Measurements from ENCODE around the gene RAB26.

DNA sequence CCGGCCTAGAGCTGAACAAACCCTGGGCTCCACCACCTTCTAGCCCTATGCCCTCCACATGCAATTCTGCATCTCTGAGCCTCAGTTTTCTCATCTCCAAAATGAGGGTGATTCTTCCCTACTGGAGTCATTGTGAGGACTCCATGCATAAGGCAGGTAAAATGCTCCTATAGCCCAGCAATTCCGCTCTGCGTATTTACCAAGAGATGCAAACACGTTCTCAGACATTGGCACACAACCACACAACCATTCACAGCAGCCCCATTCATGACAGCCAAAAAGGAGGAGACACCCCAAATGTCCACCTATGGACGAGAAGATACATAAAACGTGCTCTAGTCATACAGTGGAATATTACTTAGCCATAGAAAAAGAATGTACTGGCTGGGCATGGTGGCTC lies 51.9 kb downstream of the RAB26 start:
- TF ChIP-seq, protein P1, sequence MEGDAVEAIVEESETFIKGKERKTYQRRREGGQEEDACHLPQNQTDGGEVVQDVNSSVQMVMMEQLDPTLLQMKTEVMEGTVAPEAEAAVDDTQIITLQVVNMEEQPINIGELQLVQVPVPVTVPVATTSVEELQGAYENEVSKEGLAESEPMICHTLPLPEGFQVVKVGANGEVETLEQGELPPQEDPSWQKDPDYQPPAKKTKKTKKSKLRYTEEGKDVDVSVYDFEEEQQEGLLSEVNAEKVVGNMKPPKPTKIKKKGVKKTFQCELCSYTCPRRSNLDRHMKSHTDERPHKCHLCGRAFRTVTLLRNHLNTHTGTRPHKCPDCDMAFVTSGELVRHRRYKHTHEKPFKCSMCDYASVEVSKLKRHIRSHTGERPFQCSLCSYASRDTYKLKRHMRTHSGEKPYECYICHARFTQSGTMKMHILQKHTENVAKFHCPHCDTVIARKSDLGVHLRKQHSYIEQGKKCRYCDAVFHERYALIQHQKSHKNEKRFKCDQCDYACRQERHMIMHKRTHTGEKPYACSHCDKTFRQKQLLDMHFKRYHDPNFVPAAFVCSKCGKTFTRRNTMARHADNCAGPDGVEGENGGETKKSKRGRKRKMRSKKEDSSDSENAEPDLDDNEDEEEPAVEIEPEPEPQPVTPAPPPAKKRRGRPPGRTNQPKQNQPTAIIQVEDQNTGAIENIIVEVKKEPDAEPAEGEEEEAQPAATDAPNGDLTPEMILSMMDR (IDR thresholded peaks at IDR 0.05), result no peak
- TF ChIP-seq POLR2AphosphoS5 (IDR thresholded peaks at IDR 0.05), result no peak

Data from breast epithelium (tissue), 3 donors.